Neural cell (in vitro differentiated cells): ENCODE data around the gene STX4. TPM values are rescaled to one million over a fixed set of nuclear protein-coding genes. Genes with fewer than 3 reads are reported as not detected.

Experiments
- H2AFZ ChIP-seq: fragments of 200-600, 300-800 bp; sonication (generic), shearing (Covaris generic); 2 replicates; pipeline ENCODE4 v1.6.0; 2014; ENCODE audit warnings: low read depth, mild to moderate bottlenecking, antibody characterized with exemption, low read length, moderate library complexity
- H3F3A ChIP-seq: fragments of 200-600 bp; shearing (Covaris generic); 2 replicates; pipeline ENCODE4 v1.6.1; 2016; ENCODE audit warnings: mild to moderate bottlenecking, moderate library complexity, mixed read lengths, antibody characterized with exemption, low read length; ENCODE audit not compliant: insufficient read depth, poor library complexity, severe bottlenecking
- H3K27ac ChIP-seq: fragments of 200-600, 300-800 bp; sonication (generic), shearing (Covaris generic); 2 replicates; pipeline ENCODE4 v1.5.1; 2014; ENCODE audit warnings: mild to moderate bottlenecking, low read length, moderate library complexity
- H3K27me3 ChIP-seq: fragments of 300-800, 200-600 bp; sonication (generic), shearing (Covaris generic); 2 replicates; pipeline ENCODE4 v1.6.0; 2014; ENCODE audit warnings: mild to moderate bottlenecking, low read depth, low read length, moderate library complexity; ENCODE audit not compliant: insufficient read depth
- H3K36me3 ChIP-seq: fragments of 300-800, 200-600 bp; sonication (generic), shearing (Covaris generic); 2 replicates; pipeline ENCODE4 v1.5.1; 2014; ENCODE audit warnings: mild to moderate bottlenecking, antibody characterized with exemption, low read length, moderate library complexity; ENCODE audit not compliant: insufficient read depth
- H3K4me2 ChIP-seq: fragments of 300-800, 200-600 bp; sonication (generic), shearing (Covaris generic); 2 replicates; pipeline ENCODE4 v1.6.0; 2014; ENCODE audit warnings: mild to moderate bottlenecking, low read length
- H3K4me3 ChIP-seq: fragments of 300-800, 200-600 bp; sonication (generic), shearing (Covaris generic); 2 replicates; pipeline ENCODE4 v1.5.1; 2014; ENCODE audit warnings: mild to moderate bottlenecking, low read length, moderate library complexity
- H3K79me2 ChIP-seq: fragments of 200-600 bp; shearing (Covaris generic); replicated peaks from 2 replicates; pipeline ENCODE4 v1.6.0; 2014; ENCODE audit warnings: mild to moderate bottlenecking, low read length, moderate library complexity; ENCODE audit not compliant: insufficient read depth
- H3K9ac ChIP-seq: fragments of 300-800, 200-600 bp; sonication (generic), shearing (Covaris generic); 2 replicates; pipeline ENCODE4 v1.6.1; 2016; ENCODE audit warnings: mild to moderate bottlenecking, low read length, mixed read lengths
- H3K9me2 ChIP-seq: fragments of 200-600 bp; shearing (Covaris generic); 2 replicates; pipeline ENCODE4 v1.6.1; 2016; ENCODE audit warnings: mild to moderate bottlenecking, low read length, mixed read lengths; ENCODE audit not compliant: insufficient read depth
- H3K9me3 ChIP-seq: fragments of 200-600, 300-800 bp; sonication (generic), shearing (Covaris generic); 2 replicates; pipeline ENCODE4 v1.6.1; 2016; ENCODE audit warnings: mild to moderate bottlenecking, mixed run types, low read length, moderate library complexity, mixed read lengths
- H4K20me1 ChIP-seq: fragments of 200-600 bp; shearing (Covaris generic); 2 replicates; pipeline ENCODE4 v1.6.1; 2016; ENCODE audit warnings: mild to moderate bottlenecking, mixed run types; ENCODE audit not compliant: insufficient read depth
- EP300 ChIP-seq: fragments of 450-650 bp; conservative IDR thresholded peaks from 2 replicates; pipeline ENCODE4 v1.6.1; 2014; ENCODE audit warnings: antibody characterized with exemption, mild to moderate bottlenecking, moderate library complexity; ENCODE audit not compliant: poor library complexity, severe bottlenecking
- EZH2 ChIP-seq: fragments of 200-600, 300-800 bp; shearing (Covaris generic), sonication (generic); IDR thresholded peaks from 2 replicates; pipeline ENCODE4 v1.6.1; 2014; ENCODE audit warnings: antibody characterized with exemption, low read length, borderline replicate concordance, mild to moderate bottlenecking; ENCODE audit not compliant: insufficient read depth, poor library complexity, severe bottlenecking
- REST ChIP-seq: IDR thresholded peaks from 2 replicates; pipeline ENCODE4 v1.6.1; 2012; ENCODE audit warnings: borderline replicate concordance
- polyA plus RNA-seq: library from polyadenylated mRNA; depleted of rRNA; stranded (reverse); fragments of >200 nt; gene quantifications from 2 replicates; pipeline ENCODE4 v1.2.3, GENCODE V29; 2014
- TF ChIP-seq, protein P1 (sequence below): fragments of 450-650 bp; IDR thresholded peaks from 2 replicates; pipeline ENCODE4 v1.5.1; 2014; ENCODE audit warnings: antibody characterized with exemption, mild to moderate bottlenecking, moderate library complexity; ENCODE audit not compliant: poor library complexity, severe bottlenecking

STX4 gene
- polyA plus RNA-seq, 1 donor from 2014 or later, result 32.2 TPM

DNA sequence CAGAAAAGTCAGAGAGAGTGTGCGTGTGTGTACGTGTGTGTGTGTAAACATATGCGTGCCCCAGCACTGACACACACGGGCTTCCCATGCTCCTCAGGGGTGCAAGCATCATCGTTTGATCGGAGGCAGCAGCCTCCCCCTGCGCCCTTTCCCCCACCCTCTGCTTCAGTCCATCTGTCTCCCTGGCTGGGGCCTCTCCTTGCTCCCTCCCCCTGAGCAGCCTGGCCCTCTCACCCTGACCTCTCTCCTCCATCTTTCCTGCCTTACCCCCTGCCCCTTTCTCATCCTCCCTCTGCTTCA lies 27.3 kb upstream of the STX4 start:
- Histone ChIP-seq H4K20me1 (no peaks in the 10 kb centered on the region), H3K9me3 (no peaks in the 10 kb centered on the region), H3K79me2 (peaks cover 14% of the 10 kb centered on the region)

DNA sequence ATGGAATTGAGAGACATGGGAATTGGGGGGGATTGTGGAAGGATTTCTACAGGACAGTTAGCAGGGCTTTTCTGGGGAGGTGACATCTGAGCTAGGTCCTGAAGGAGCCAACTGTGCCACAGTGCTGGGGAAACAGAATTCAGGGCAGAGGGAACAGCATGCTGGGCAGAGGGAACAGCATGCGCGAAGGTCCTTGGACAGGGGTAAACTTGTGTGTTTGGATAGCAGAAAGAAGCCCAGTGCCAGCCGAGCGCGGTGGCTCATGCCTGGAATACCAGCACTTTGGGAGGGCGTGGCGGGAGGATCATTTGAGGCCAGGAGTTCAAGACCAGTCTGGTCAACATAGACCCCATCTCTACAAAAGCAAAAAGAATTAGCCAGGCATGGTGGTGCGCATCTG lies 26.8 kb upstream of the STX4 start:
- no peak overlapping the region for H3K4me3 ChIP-seq
- H3F3A ChIP-seq, result no peaks in the 10 kb centered on the region

More for the DNA sequence above, 27.3 kb upstream of the STX4 start:
- H3K4me2 ChIP-seq, result no peak overlapping the region
- H3K36me3 ChIP-seq, result no peaks in the 10 kb centered on the region
- no peaks in the 10 kb centered on the region for H3K27me3 ChIP-seq
- H3F3A ChIP-seq, result no peaks in the 10 kb centered on the region
- no peak overlapping the region for H3K9ac ChIP-seq
- H3K27ac ChIP-seq, result no peak overlapping the region
- H3K4me3 ChIP-seq, result no peak overlapping the region
- H2AFZ ChIP-seq, result no peak overlapping the region
- no peaks in the 10 kb centered on the region for H3K9me2 ChIP-seq
- TF ChIP-seq, protein P1, sequence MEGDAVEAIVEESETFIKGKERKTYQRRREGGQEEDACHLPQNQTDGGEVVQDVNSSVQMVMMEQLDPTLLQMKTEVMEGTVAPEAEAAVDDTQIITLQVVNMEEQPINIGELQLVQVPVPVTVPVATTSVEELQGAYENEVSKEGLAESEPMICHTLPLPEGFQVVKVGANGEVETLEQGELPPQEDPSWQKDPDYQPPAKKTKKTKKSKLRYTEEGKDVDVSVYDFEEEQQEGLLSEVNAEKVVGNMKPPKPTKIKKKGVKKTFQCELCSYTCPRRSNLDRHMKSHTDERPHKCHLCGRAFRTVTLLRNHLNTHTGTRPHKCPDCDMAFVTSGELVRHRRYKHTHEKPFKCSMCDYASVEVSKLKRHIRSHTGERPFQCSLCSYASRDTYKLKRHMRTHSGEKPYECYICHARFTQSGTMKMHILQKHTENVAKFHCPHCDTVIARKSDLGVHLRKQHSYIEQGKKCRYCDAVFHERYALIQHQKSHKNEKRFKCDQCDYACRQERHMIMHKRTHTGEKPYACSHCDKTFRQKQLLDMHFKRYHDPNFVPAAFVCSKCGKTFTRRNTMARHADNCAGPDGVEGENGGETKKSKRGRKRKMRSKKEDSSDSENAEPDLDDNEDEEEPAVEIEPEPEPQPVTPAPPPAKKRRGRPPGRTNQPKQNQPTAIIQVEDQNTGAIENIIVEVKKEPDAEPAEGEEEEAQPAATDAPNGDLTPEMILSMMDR, result no peak
- TF ChIP-seq EZH2, result no peak
- TF ChIP-seq REST, result no peak

More for the DNA sequence above, 26.8 kb upstream of the STX4 start:
- H3K36me3 ChIP-seq, result no peaks in the 10 kb centered on the region
- H3K9ac ChIP-seq, result no peak overlapping the region
- H3K4me2 ChIP-seq, result no peak overlapping the region
- H3K27ac ChIP-seq, result no peak overlapping the region
- TF ChIP-seq REST (no peak), EP300 (no peak)
- TF ChIP-seq, protein P1, result no peak
- no peaks in the 10 kb centered on the region for H3K9me3 ChIP-seq
- H3K9me2 ChIP-seq, result no peaks in the 10 kb centered on the region
- peaks cover 14% of the 10 kb centered on the region for H3K79me2 ChIP-seq
- no peaks in the 10 kb centered on the region for H3K27me3 ChIP-seq
- no peaks in the 10 kb centered on the region for H4K20me1 ChIP-seq
- H2AFZ ChIP-seq, result no peak overlapping the region
